ENCODE measurements around the gene ABI3BP. TPM values are rescaled to one million over a fixed set of nuclear protein-coding genes. Genes with fewer than 3 reads are reported as not detected.

The ABI3BP gene
- total RNA-seq, 1 experiment from 2014 or later: 0.28 TPM

GRCh38 chr3:100902572-100902971, 90.6 kb downstream of the ABI3BP start:
- H3K4me1 ChIP-seq (ENCODE audit: insufficient read depth, low read length): no peaks in the 10 kb centered on the region
- no peaks in the 10 kb centered on the region for H3K36me3 Mint-ChIP-seq (ENCODE audit: insufficient read depth in 1 of 3, low read depth in 3 of 3)
- H2BK120ac ChIP-seq (ENCODE audit: low read depth, low read length, poor library complexity, severe bottlenecking): no peak overlapping the region
- no peak overlapping the region for H3K4ac ChIP-seq (ENCODE audit: low read depth, low read length)
- H4K91ac ChIP-seq (ENCODE audit: insufficient read length, low read depth, low read length): no peak overlapping the region
- no peaks in the 10 kb centered on the region for H3K9me3 ChIP-seq (ENCODE audit: control insufficient read depth, low read depth, low read length)
- no peaks in the 10 kb centered on the region for H3K23me2 ChIP-seq (ENCODE audit: insufficient read length, low read depth, low read length, poor library complexity, severe bottlenecking)
- H3K23ac ChIP-seq (ENCODE audit: insufficient read length, low read depth, low read length): no peak overlapping the region
- H3K79me2 ChIP-seq (ENCODE audit: insufficient read depth, low read length): no peaks in the 10 kb centered on the region
- H3K56ac ChIP-seq (ENCODE audit: insufficient read length, low read depth, low read length): no peak overlapping the region
- no CpG with 5 or more reads among the region's 5 CpGs for WGBS (ENCODE audit: extremely low coverage, insufficient read length, low lambda C conversion rate)
- H3K27me3 ChIP-seq (ENCODE audit: insufficient read depth, low read length): no peaks in the 10 kb centered on the region
- H3K9ac ChIP-seq (ENCODE audit: extremely low read depth, insufficient read length, low read length): no peak overlapping the region
- H3K4me1 Mint-ChIP-seq: no peaks in the 10 kb centered on the region
- H3K4me3 Mint-ChIP-seq: no peak overlapping the region
- no peak overlapping the region for H2AFZ ChIP-seq (ENCODE audit: low read length)
- H3K9me3 Mint-ChIP-seq: no peaks in the 10 kb centered on the region
- H2BK20ac ChIP-seq (ENCODE audit: low read depth, low read length, poor library complexity, severe bottlenecking): no peak overlapping the region
- TF ChIP-seq, protein P1, sequence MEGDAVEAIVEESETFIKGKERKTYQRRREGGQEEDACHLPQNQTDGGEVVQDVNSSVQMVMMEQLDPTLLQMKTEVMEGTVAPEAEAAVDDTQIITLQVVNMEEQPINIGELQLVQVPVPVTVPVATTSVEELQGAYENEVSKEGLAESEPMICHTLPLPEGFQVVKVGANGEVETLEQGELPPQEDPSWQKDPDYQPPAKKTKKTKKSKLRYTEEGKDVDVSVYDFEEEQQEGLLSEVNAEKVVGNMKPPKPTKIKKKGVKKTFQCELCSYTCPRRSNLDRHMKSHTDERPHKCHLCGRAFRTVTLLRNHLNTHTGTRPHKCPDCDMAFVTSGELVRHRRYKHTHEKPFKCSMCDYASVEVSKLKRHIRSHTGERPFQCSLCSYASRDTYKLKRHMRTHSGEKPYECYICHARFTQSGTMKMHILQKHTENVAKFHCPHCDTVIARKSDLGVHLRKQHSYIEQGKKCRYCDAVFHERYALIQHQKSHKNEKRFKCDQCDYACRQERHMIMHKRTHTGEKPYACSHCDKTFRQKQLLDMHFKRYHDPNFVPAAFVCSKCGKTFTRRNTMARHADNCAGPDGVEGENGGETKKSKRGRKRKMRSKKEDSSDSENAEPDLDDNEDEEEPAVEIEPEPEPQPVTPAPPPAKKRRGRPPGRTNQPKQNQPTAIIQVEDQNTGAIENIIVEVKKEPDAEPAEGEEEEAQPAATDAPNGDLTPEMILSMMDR (conservative IDR thresholded peaks at IDR 0.05): no peak
- H2AK5ac ChIP-seq (ENCODE audit: insufficient read length, low read length): no peak overlapping the region
- DNase-seq: no peak
- no peaks in the 10 kb centered on the region for H3K79me1 ChIP-seq (ENCODE audit: insufficient read depth, low read depth, low read length, poor library complexity, severe bottlenecking)
- H3K27ac Mint-ChIP-seq: no peak overlapping the region
- no peaks in the 10 kb centered on the region for H4K20me1 ChIP-seq (ENCODE audit: control insufficient read depth, insufficient read depth, insufficient read length)
- H3K4me2 ChIP-seq (ENCODE audit: insufficient read depth, insufficient read length, low read length): no peak overlapping the region
- H3K18ac ChIP-seq (ENCODE audit: insufficient read length, low read depth, low read length): no peak overlapping the region
- H2BK5ac ChIP-seq (ENCODE audit: insufficient read length, low read length): no peak overlapping the region
- no peak overlapping the region for H4K5ac ChIP-seq (ENCODE audit: insufficient read length, low read depth, low read length)
- no peak overlapping the region for H2BK12ac ChIP-seq (ENCODE audit: insufficient read length, low read depth, low read length)
- H3K14ac ChIP-seq (ENCODE audit: insufficient read depth, low read length): no peak overlapping the region
- H3K27me3 Mint-ChIP-seq (ENCODE audit: low read depth): no peaks in the 10 kb centered on the region
- H3K27ac ChIP-seq (ENCODE audit: insufficient read length, low read depth, low read length): no peak overlapping the region
- no peak overlapping the region for H4K8ac ChIP-seq (replicated peaks; ENCODE audit: insufficient read length, low read depth, low read length)
- H2BK15ac ChIP-seq (ENCODE audit: low read depth, low read length): no peak overlapping the region
- H3T11ph ChIP-seq (ENCODE audit: low read length): no peak overlapping the region

Data from H9 (cell line).